ENCODE measurements around the gene MTMR10. TPM values are rescaled to one million over a fixed set of nuclear protein-coding genes. Genes with fewer than 3 reads are reported as not detected.
A peak's percentile ranks its signal among the peaks of the same experiment; 100 is the strongest.

Gene MTMR10
- total and polyA plus RNA-seq, 2 of the 4 experiments (the other 2 are of a cell fraction): 11.2 to 13.8 TPM

GRCh38 chr15:30985081-30985531 is 6.3 kb downstream of the MTMR10 start:
- Histone ChIP-seq H2AFZ (replicated peaks; ENCODE audit: low read length, poor library complexity) (no peak overlapping the region), H3K36me3 (ENCODE audit: control insufficient read depth, insufficient read depth, low read length) (peaks cover 12% of the 10 kb centered on the region), H3K9me3 (ENCODE audit: control insufficient read depth, insufficient read depth, low read length) (no peaks in the 10 kb centered on the region), H3K23ac (ENCODE audit: low read depth, low read length) (no peak overlapping the region; the same call in 1 of the 2 replicates), H3K18ac (ENCODE audit: low read depth, low read length) (no peak overlapping the region), H3K56ac (ENCODE audit: extremely low read depth, insufficient read depth, low read length) (no peak overlapping the region), H4K5ac (ENCODE audit: low read depth, low read length) (no peak overlapping the region), H3K4me1 (ENCODE audit: control insufficient read depth, insufficient read depth, low read length) (peaks cover 7% of the 10 kb centered on the region), H2BK15ac (ENCODE audit: low read depth, low read length) (no peak overlapping the region), H2AK9ac (replicated peaks; ENCODE audit: low read depth, low read length, poor library complexity) (no peak overlapping the region), H2BK20ac (ENCODE audit: low read depth, low read length) (no peak overlapping the region), H3K27me3 (ENCODE audit: control insufficient read depth, insufficient read depth, low read length) (no peaks in the 10 kb centered on the region), H2BK120ac (ENCODE audit: low read depth, low read length) (no peak overlapping the region), H2BK5ac (ENCODE audit: low read depth, low read length, poor library complexity, severe bottlenecking) (no peak overlapping the region), H4K8ac (ENCODE audit: low read depth in 2 of 2, low read length in 2 of 2) (no peak overlapping the region), H3K9me1 (ENCODE audit: insufficient read depth, low read length) (peaks cover 6% of the 10 kb centered on the region; the same call in 1 of the 2 replicates), H3K9ac (ENCODE audit: low read depth, low read length) (no peak overlapping the region), H3K27ac (ENCODE audit: insufficient read depth, low read length) (no peak overlapping the region), H4K20me1 (ENCODE audit: insufficient read depth, low read length) (peaks cover 15% of the 10 kb centered on the region; the same call in 1 of the 2 replicates), H3K4me2 (ENCODE audit: low read depth, low read length) (no peak overlapping the region), H3K14ac (replicated peaks; ENCODE audit: low read depth, low read length) (no peak overlapping the region), H3K79me1 (ENCODE audit: low read depth in 1 of 2, low read length in 2 of 2) (peaks cover 31 to 69% of the 10 kb centered on the region in 2 experiments), H3K4ac (ENCODE audit: low read depth, low read length) (no peak overlapping the region), H4K91ac (ENCODE audit: insufficient read depth, low read depth, low read length) (no peak overlapping the region), H2AK5ac (ENCODE audit: low read depth, low read length) (no peak overlapping the region), H3K4me3 (ENCODE audit: insufficient read depth, low read depth, low read length) (no peak overlapping the region)
- in situ Hi-C loops (cut with MboI; ENCODE audit: low sequenced_read_pairs) (no loop called here), dilution Hi-C loops (cut with HindIII; ENCODE audit: low sequenced_read_pairs, unreplicated experiment) (no loop called here), intact Hi-C loops (cut with micrococcal nuclease) (no loop called here)
- BruUV-seq (replicated peaks): no TSS peak
- no CpG with 5 or more reads among the region's 3 CpGs for WGBS, 2 experiments (ENCODE audit: extremely low coverage in 2 of 2, insufficient read length in 1 of 2)
- CTCF ChIA-PET: interaction anchor here (1.1 kb wide), 1 partner anchor 144 kb away, joined by 4 read pairs; no protein-coding TSS in a partner anchor
- TF ChIP-seq ELK1 (IDR thresholded peaks at IDR 0.05; ENCODE audit: borderline replicate concordance, low read depth, low read length) (no peak), MAFK (IDR thresholded peaks at IDR 0.05; ENCODE audit: low read depth, low read length) (no peak), RCOR1 (IDR thresholded peaks at IDR 0.05; ENCODE audit: insufficient replicate concordance, low read length) (no peak), CEBPB (IDR thresholded peaks at IDR 0.05; ENCODE audit: low read depth, low read length) (no peak)
- TF ChIP-seq, protein P1, sequence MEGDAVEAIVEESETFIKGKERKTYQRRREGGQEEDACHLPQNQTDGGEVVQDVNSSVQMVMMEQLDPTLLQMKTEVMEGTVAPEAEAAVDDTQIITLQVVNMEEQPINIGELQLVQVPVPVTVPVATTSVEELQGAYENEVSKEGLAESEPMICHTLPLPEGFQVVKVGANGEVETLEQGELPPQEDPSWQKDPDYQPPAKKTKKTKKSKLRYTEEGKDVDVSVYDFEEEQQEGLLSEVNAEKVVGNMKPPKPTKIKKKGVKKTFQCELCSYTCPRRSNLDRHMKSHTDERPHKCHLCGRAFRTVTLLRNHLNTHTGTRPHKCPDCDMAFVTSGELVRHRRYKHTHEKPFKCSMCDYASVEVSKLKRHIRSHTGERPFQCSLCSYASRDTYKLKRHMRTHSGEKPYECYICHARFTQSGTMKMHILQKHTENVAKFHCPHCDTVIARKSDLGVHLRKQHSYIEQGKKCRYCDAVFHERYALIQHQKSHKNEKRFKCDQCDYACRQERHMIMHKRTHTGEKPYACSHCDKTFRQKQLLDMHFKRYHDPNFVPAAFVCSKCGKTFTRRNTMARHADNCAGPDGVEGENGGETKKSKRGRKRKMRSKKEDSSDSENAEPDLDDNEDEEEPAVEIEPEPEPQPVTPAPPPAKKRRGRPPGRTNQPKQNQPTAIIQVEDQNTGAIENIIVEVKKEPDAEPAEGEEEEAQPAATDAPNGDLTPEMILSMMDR (conservative IDR thresholded peaks at IDR 0.05; ENCODE audit: low read depth, low read length): no peak
- POLR2A ChIA-PET (ENCODE audit: unreplicated experiment): no interaction called here
- peak; percentile 20 for DNase-seq
- peak; percentile 49 for ATAC-seq (ENCODE audit: low read depth)
